Liver (tissue), 9 donors: ENCODE results near the gene TTC38. TPM values are rescaled to one million over a fixed set of nuclear protein-coding genes. Genes with fewer than 3 reads are reported as not detected.

Experiments used
- DNase-seq: peaks from one replicate; pipeline ENCODE4 v3.0.0-alpha.2; 2017; ENCODE audit warnings: low spot score
- H3K27ac ChIP-seq, 2 donors: one replicate each; pipeline ENCODE4 v1.7.0; 2013; ENCODE audit warnings: inconsistent platforms in 2 of 2, low read length in 2 of 2, control low read depth in 1 of 2, low read depth in 1 of 2, mild to moderate bottlenecking in 1 of 2
- H3K27me3 ChIP-seq, 4 donors: one replicate each; pipeline versions ENCODE4 v1.6.1 to v1.7.0; 2013; ENCODE audit warnings: low read length in 3 of 4, inconsistent platforms in 1 of 4, mild to moderate bottlenecking in 1 of 4, moderate library complexity in 1 of 4; ENCODE audit not compliant: control insufficient read depth in 4 of 4, insufficient read depth in 4 of 4
- H3K36me3 ChIP-seq, 4 donors: one replicate each; pipeline versions ENCODE4 v1.6.1 to v1.7.0; 2013; ENCODE audit warnings: low read length in 3 of 4, mild to moderate bottlenecking in 3 of 4, low read depth in 1 of 4, moderate library complexity in 1 of 4; ENCODE audit not compliant: control insufficient read depth in 4 of 4, insufficient read depth in 3 of 4
- H3K4me1 ChIP-seq, 4 donors: one replicate each; pipeline versions ENCODE4 v1.6.1 to v1.7.0; 2013; ENCODE audit warnings: low read length in 3 of 4, mild to moderate bottlenecking in 3 of 4, moderate library complexity in 1 of 4; ENCODE audit not compliant: control insufficient read depth in 4 of 4, insufficient read depth in 4 of 4
- H3K4me3 ChIP-seq, 3 donors: one replicate each; pipeline versions ENCODE4 v1.6.1 to v1.7.0; 2013; ENCODE audit warnings: low read length in 3 of 3, control low read depth in 1 of 3, low read depth in 1 of 3, mild to moderate bottlenecking in 1 of 3
- H3K9ac ChIP-seq, 2 donors: one replicate each; pipeline ENCODE4 v1.7.0; 2013; ENCODE audit warnings: low read length in 2 of 2, mild to moderate bottlenecking in 2 of 2, moderate library complexity in 2 of 2, control low read depth in 1 of 2, low read depth in 1 of 2
- H3K9me3 ChIP-seq, 4 donors: one replicate each; pipeline versions ENCODE4 v1.6.1 to v1.7.0; 2013; ENCODE audit warnings: low read length in 3 of 4; ENCODE audit not compliant: control insufficient read depth in 4 of 4
- ATF3 ChIP-seq: IDR thresholded peaks from 2 replicates; pipeline ENCODE4 v1.6.1; 2016; ENCODE audit warnings: antibody characterized with exemption
- CTCF ChIP-seq: fragments of 150-350 bp; IDR thresholded peaks from 2 replicates; pipeline ENCODE4 v1.5.1; 2017; ENCODE audit warnings: improper control_type of control experiment, low read depth, low read length; ENCODE audit not compliant: missing input control
- EGR1 ChIP-seq, 2 donors: IDR thresholded peaks; 2 replicates each; pipeline ENCODE4 v1.6.1; 2016 to 2018; ENCODE audit warnings: antibody characterized with exemption in 2 of 2, low read depth in 2 of 2
- FOXA1 ChIP-seq: IDR thresholded peaks from 2 replicates; pipeline ENCODE4 v1.6.1; 2016; ENCODE audit warnings: antibody characterized with exemption
- FOXA2 ChIP-seq: IDR thresholded peaks from 2 replicates; pipeline ENCODE4 v1.6.1; 2016; ENCODE audit warnings: antibody characterized with exemption
- GABPA ChIP-seq, 2 donors: IDR thresholded peaks in 1 of 2; conservative IDR thresholded peaks in 1 of 2; 2 replicates each; pipeline ENCODE4 v1.6.1; 2016; ENCODE audit warnings: antibody characterized with exemption in 2 of 2, mild to moderate bottlenecking in 1 of 2, moderate library complexity in 1 of 2
- HNF4G ChIP-seq: IDR thresholded peaks from 2 replicates; pipeline ENCODE4 v1.6.1; 2016; ENCODE audit warnings: antibody characterized with exemption
- JUND ChIP-seq, 2 donors: IDR thresholded peaks; 2 replicates each; pipeline ENCODE4 v1.6.1; 2016; ENCODE audit warnings: antibody characterized with exemption in 2 of 2
- MAX ChIP-seq: IDR thresholded peaks from 2 replicates; pipeline ENCODE4 v1.6.1; 2016; ENCODE audit warnings: antibody characterized with exemption
- NR2F2 ChIP-seq: IDR thresholded peaks from 2 replicates; pipeline ENCODE4 v1.6.1; 2016; ENCODE audit warnings: antibody characterized with exemption
- RAD21 ChIP-seq, 2 donors: IDR thresholded peaks; 2 replicates each; pipeline ENCODE4 v1.6.1; 2016; ENCODE audit warnings: antibody characterized with exemption in 2 of 2, mild to moderate bottlenecking in 2 of 2
- REST ChIP-seq: IDR thresholded peaks from 2 replicates; pipeline ENCODE4 v1.6.1; 2016; ENCODE audit warnings: antibody characterized with exemption, mild to moderate bottlenecking
- RXRA ChIP-seq, 2 donors: IDR thresholded peaks; 2 replicates each; pipeline ENCODE4 v1.6.1; 2017 to 2018; ENCODE audit warnings: antibody characterized with exemption in 2 of 2, mild to moderate bottlenecking in 1 of 2
- TAF1 ChIP-seq: conservative IDR thresholded peaks from 2 replicates; pipeline ENCODE4 v1.6.1; 2016; ENCODE audit warnings: antibody characterized with exemption, mild to moderate bottlenecking
- YY1 ChIP-seq: IDR thresholded peaks from 2 replicates; pipeline ENCODE4 v1.6.1; 2016; ENCODE audit warnings: antibody characterized with exemption, mild to moderate bottlenecking
- ZBTB33 ChIP-seq: IDR thresholded peaks from 2 replicates; pipeline ENCODE4 v1.6.1; 2016; ENCODE audit warnings: antibody characterized with exemption
- WGBS: extraction: QIAGEN DNeasy Blood & Tissue Kit; methylation state at CpG from one replicate; pipeline ENCODE4 v1.1.7; 2013; 5-methylcytosine and 5-hydroxymethylcytosine counted together
- polyA plus RNA-seq, 2 donors: library from polyadenylated mRNA; stranded (reverse) in 1 of 2; unstranded in 1 of 2; fragments of 200-250 nt in 1 of 2; fragments of >200 nt in 1 of 2; fragmentation: Nextera tagmentation in 1 of 2; extraction: Ambion mirVana in 1 of 2; gene quantifications; one replicate each; pipeline versions ENCODE4 v1.2.1 to v1.2.3, GENCODE V29; 2013 to 2015
- total RNA-seq, 2 donors: library from RNA; depleted of rRNA; stranded (reverse); fragments of >200 nt; gene quantifications; one replicate each; pipeline ENCODE4 v1.2.3, GENCODE V29; 2014
- donor health status: healthy.
- donor health status: healthy.
- donor health status: healthy.
- donor health status: healthy.
- donor health status: healthy.

The TTC38 gene
- total and polyA plus RNA-seq, 4 donors: 63.9 to 389 (median 128) TPM

DNA sequence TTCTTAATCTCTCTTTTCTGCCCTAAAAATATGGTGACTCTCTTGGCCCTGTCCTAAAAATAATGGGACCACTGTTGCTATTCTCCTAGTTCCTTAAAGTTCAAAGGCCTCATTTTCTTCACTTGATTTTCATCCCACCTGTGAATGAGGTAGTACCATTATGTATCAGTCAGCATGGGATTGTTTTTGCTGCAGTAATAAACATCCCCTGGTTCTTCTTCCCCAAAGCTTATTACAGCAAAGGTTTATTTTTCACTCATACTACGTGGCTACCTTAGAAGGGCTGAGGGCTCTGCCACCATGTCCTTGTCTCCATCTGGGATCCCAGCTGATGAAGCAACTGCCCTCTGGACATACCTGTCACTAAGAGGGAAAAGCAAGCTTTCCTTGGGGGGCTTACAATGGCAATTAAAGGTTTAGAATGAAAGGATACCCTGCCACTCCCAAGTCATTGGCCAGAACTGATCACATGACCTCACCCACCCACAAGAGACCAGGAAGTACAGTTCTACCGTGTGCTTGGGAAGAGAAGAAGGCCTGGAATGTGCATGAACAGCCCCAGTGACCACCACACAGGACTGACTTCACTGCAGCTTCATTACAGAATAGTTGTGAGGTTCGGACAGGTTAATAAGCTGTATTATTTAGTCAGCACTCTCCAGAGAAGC, 7.8 kb downstream of the TTC38 start:
- Histone ChIP-seq H3K4me3 (no peak overlapping the region), H3K4me1 (peaks cover 0 to 6% (median 1%) of the 10 kb centered on the region in 4 donors), H3K36me3 (peaks cover 42 to 85% (median 76%) of the 10 kb centered on the region in 4 donors), H3K27me3 (no peaks in the 10 kb centered on the region), H3K9ac (no peak overlapping the region), H3K9me3 (no peaks in the 10 kb centered on the region), H3K27ac (no peak overlapping the region)
- DNase-seq: no peak
- no peak for TF ChIP-seq REST
- TF ChIP-seq NR2F2: no peak
- TF ChIP-seq HNF4G: no peak
- no peak for TF ChIP-seq MAX
- no peak for TF ChIP-seq FOXA1
- TF ChIP-seq RAD21 (IDR thresholded peaks at IDR 0.05): no peak
- TF ChIP-seq EGR1 (IDR thresholded peaks at IDR 0.05; ENCODE audit: low read depth in 2 of 2): no peak
- no peak for TF ChIP-seq ATF3
- TF ChIP-seq GABPA (IDR thresholded peaks at IDR 0.05 in 1 of 2, conservative IDR thresholded peaks at IDR 0.05 in 1 of 2): no peak
- no peak for TF ChIP-seq TAF1
- TF ChIP-seq JUND (IDR thresholded peaks at IDR 0.05): no peak
- TF ChIP-seq CTCF: no peak
- no peak for TF ChIP-seq YY1
- TF ChIP-seq ZBTB33: no peak
- TF ChIP-seq RXRA (IDR thresholded peaks at IDR 0.05): no peak
- no peak for TF ChIP-seq FOXA2
- WGBS: 69% methylated on average over 3 of the region's 3 CpGs
